HepG2 (cell line): ENCODE measurements around the gene KLHL28. TPM values are rescaled to one million over a fixed set of nuclear protein-coding genes. Genes with fewer than 3 reads are reported as not detected.

Experiments used
- HOXD1 ChIP-seq: sonication (generic); formaldehyde crosslinking; IDR thresholded peaks from 2 replicates; pipeline ENCODE4 v1.5.0; 2020; ENCODE audit warnings: missing genetic modification reagents
- PCBP1 ChIP-seq: fragments of 200-400 bp; formaldehyde crosslinking; IDR thresholded peaks from 2 replicates; pipeline ENCODE4 v1.6.1; 2017; ENCODE audit warnings: mild to moderate bottlenecking, low read depth, low read length, borderline replicate concordance
- ZNF543 ChIP-seq: sonication (generic); formaldehyde crosslinking; IDR thresholded peaks from 2 replicates; pipeline ENCODE4 v1.4.0; 2020; ENCODE audit warnings: mild to moderate bottlenecking, missing genetic modification reagents
- polyA plus RNA-seq, 8 experiments: library from polyadenylated mRNA; depleted of rRNA in 3 of 8; stranded (reverse) in 7 of 8; unstranded in 1 of 8; fragments of >200 nt; fragmentation: Illumina TruSeq in 4 of 8; extraction: Trizol in 4 of 8; gene quantifications; 2 replicates each; pipeline versions ENCODE4 v1.2.1 to v1.2.3, GENCODE V29; 2011 to 2016; ENCODE audit warnings: low read depth in 4 of 8, missing spikeins in 1 of 8, mixed read lengths in 1 of 8; ENCODE audit not compliant: insufficient read depth in 1 of 8
- total RNA-seq, 5 experiments: library from RNA; depleted of rRNA; stranded (reverse); fragments of >200 nt; fragmentation: Illumina TruSeq; extraction: Trizol; gene quantifications; 2 replicates each; pipeline ENCODE4 v1.2.3, GENCODE V29; 2016; ENCODE audit warnings: low read depth in 1 of 5
- TF ChIP-seq, protein P1 (sequence below), 2 experiments: fragments of 450-650 bp in 1 of 2; sonication (generic) in 1 of 2; formaldehyde crosslinking in 1 of 2; IDR thresholded peaks; 2 replicates each; pipeline versions ENCODE4 v1.6.1 to v1.8.0; 2016 to 2022; ENCODE audit warnings: antibody characterized with exemption in 1 of 2, mild to moderate bottlenecking in 1 of 2, missing genetic modification reagents in 1 of 2
- TF ChIP-seq, protein P2 (sequence below): IDR thresholded peaks from 2 replicates; pipeline ENCODE4 v1.4.0; 2020; ENCODE audit warnings: mild to moderate bottlenecking, missing genetic modification reagents
- TF ChIP-seq, protein P3 (sequence below): IDR thresholded peaks from 2 replicates; pipeline ENCODE4 v1.6.1; 2018; ENCODE audit warnings: missing genetic modification reagents, mild to moderate bottlenecking, missing compliant biosample characterization
- TF ChIP-seq, protein P4 (sequence below): sonication (generic); formaldehyde crosslinking; IDR thresholded peaks from 2 replicates; pipeline ENCODE4 v1.5.1; 2020; ENCODE audit warnings: missing genetic modification reagents, mild to moderate bottlenecking, borderline replicate concordance
- TF ChIP-seq, protein P5 (sequence below): IDR thresholded peaks from 2 replicates; pipeline ENCODE4 v1.6.1; 2016; ENCODE audit warnings: low read depth, control low read depth

The KLHL28 gene
- total and polyA plus RNA-seq, 2 of the 13 experiments (the other 11 are each of a cell fraction or from before 2014, with no cell fraction given) = 3.4 to 6.6 TPM

DNA sequence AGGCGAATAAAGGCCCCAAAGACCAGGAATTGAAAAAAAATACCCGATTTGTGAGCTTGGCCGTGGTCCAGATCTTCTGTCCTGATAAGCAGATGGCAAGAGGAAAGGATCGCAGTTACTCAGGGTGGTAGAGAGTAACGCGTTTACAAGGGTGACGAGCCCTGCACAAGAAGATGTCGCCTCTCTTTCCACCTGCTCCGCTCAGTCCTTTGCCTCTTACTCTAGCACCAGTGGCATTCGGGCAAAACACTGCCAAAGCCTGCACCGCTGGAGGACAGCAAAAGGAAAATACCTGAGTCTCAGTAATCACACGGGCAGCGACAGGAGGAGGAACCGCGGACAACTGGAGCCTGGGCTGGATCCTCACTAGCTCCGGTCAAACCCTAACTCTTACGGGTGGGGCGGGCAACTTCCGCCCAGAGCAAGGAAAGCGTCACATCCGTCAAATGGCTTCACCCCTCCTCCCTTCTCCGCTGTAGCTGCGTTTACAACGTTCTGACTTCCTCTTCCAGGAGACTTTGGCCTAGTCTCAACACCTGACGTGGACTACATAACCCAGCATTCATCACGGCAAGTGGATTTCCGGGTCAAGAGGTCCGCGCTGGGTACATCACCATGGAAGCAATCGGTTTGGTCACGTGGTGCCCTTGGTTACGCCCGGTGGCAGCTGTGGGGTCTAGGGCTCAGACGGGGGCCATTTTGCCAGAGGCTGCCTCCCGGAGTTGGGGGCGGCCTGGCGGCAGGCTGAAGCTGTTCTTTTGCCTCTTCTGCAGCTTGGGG is at the start of gene KLHL28, which contains the start of gene TOGARAM1 (continued):
- TF ChIP-seq, protein P1, sequence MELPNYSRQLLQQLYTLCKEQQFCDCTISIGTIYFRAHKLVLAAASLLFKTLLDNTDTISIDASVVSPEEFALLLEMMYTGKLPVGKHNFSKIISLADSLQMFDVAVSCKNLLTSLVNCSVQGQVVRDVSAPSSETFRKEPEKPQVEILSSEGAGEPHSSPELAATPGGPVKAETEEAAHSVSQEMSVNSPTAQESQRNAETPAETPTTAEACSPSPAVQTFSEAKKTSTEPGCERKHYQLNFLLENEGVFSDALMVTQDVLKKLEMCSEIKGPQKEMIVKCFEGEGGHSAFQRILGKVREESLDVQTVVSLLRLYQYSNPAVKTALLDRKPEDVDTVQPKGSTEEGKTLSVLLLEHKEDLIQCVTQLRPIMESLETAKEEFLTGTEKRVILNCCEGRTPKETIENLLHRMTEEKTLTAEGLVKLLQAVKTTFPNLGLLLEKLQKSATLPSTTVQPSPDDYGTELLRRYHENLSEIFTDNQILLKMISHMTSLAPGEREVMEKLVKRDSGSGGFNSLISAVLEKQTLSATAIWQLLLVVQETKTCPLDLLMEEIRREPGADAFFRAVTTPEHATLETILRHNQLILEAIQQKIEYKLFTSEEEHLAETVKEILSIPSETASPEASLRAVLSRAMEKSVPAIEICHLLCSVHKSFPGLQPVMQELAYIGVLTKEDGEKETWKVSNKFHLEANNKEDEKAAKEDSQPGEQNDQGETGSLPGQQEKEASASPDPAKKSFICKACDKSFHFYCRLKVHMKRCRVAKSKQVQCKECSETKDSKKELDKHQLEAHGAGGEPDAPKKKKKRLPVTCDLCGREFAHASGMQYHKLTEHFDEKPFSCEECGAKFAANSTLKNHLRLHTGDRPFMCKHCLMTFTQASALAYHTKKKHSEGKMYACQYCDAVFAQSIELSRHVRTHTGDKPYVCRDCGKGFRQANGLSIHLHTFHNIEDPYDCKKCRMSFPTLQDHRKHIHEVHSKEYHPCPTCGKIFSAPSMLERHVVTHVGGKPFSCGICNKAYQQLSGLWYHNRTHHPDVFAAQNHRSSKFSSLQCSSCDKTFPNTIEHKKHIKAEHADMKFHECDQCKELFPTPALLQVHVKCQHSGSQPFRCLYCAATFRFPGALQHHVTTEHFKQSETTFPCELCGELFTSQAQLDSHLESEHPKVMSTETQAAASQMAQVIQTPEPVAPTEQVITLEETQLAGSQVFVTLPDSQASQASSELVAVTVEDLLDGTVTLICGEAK (IDR thresholded peaks at IDR 0.05) = peak; percentile 81
- TF ChIP-seq, protein P1 (CRISPR knock-in tag; IDR thresholded peaks at IDR 0.05) = peak; percentile 73; the same call in 1 of the 2 replicates
- TF ChIP-seq, protein P2, sequence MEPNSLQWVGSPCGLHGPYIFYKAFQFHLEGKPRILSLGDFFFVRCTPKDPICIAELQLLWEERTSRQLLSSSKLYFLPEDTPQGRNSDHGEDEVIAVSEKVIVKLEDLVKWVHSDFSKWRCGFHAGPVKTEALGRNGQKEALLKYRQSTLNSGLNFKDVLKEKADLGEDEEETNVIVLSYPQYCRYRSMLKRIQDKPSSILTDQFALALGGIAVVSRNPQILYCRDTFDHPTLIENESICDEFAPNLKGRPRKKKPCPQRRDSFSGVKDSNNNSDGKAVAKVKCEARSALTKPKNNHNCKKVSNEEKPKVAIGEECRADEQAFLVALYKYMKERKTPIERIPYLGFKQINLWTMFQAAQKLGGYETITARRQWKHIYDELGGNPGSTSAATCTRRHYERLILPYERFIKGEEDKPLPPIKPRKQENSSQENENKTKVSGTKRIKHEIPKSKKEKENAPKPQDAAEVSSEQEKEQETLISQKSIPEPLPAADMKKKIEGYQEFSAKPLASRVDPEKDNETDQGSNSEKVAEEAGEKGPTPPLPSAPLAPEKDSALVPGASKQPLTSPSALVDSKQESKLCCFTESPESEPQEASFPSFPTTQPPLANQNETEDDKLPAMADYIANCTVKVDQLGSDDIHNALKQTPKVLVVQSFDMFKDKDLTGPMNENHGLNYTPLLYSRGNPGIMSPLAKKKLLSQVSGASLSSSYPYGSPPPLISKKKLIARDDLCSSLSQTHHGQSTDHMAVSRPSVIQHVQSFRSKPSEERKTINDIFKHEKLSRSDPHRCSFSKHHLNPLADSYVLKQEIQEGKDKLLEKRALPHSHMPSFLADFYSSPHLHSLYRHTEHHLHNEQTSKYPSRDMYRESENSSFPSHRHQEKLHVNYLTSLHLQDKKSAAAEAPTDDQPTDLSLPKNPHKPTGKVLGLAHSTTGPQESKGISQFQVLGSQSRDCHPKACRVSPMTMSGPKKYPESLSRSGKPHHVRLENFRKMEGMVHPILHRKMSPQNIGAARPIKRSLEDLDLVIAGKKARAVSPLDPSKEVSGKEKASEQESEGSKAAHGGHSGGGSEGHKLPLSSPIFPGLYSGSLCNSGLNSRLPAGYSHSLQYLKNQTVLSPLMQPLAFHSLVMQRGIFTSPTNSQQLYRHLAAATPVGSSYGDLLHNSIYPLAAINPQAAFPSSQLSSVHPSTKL (CRISPR knock-in tag) = peak; percentile 49
- TF ChIP-seq, protein P3, sequence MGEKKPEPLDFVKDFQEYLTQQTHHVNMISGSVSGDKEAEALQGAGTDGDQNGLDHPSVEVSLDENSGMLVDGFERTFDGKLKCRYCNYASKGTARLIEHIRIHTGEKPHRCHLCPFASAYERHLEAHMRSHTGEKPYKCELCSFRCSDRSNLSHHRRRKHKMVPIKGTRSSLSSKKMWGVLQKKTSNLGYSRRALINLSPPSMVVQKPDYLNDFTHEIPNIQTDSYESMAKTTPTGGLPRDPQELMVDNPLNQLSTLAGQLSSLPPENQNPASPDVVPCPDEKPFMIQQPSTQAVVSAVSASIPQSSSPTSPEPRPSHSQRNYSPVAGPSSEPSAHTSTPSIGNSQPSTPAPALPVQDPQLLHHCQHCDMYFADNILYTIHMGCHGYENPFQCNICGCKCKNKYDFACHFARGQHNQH (CRISPR knock-in tag) = peak; percentile 33; the same call in 1 of the 2 replicates
- TF ChIP-seq, protein P4, sequence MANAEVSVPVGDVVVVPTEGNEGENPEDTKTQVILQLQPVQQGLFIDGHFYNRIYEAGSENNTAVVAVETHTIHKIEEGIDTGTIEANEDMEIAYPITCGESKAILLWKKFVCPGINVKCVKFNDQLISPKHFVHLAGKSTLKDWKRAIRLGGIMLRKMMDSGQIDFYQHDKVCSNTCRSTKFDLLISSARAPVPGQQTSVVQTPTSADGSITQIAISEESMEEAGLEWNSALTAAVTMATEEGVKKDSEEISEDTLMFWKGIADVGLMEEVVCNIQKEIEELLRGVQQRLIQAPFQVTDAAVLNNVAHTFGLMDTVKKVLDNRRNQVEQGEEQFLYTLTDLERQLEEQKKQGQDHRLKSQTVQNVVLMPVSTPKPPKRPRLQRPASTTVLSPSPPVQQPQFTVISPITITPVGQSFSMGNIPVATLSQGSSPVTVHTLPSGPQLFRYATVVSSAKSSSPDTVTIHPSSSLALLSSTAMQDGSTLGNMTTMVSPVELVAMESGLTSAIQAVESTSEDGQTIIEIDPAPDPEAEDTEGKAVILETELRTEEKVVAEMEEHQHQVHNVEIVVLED (CRISPR knock-in tag) = peak; percentile 90
- peak; percentile 32; the same call in 1 of the 2 replicates for TF ChIP-seq PCBP1
- TF ChIP-seq HOXD1 (CRISPR knock-in tag) = 0 out of 2 replicates have a peak, but pooled peaks have one; percentile 20
- TF ChIP-seq, protein P5, sequence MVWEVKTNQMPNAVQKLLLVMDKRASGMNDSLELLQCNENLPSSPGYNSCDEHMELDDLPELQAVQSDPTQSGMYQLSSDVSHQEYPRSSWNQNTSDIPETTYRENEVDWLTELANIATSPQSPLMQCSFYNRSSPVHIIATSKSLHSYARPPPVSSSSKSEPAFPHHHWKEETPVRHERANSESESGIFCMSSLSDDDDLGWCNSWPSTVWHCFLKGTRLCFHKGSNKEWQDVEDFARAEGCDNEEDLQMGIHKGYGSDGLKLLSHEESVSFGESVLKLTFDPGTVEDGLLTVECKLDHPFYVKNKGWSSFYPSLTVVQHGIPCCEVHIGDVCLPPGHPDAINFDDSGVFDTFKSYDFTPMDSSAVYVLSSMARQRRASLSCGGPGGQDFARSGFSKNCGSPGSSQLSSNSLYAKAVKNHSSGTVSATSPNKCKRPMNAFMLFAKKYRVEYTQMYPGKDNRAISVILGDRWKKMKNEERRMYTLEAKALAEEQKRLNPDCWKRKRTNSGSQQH (CRISPR knock-in tag) = peak; percentile 88
- no peak for TF ChIP-seq ZNF543 (CRISPR knock-in tag)
